GM19099 (cell line): ENCODE data around the gene ODAPH.

ENCODE experiments used
- POLR2A ChIP-seq: IDR thresholded peaks from 3 replicates; pipeline ENCODE4 v1.6.1; 2011; ENCODE audit warnings: low read depth; ENCODE audit not compliant: insufficient read length; ENCODE audit errors: extremely low read depth

ODAPH gene

DNA sequence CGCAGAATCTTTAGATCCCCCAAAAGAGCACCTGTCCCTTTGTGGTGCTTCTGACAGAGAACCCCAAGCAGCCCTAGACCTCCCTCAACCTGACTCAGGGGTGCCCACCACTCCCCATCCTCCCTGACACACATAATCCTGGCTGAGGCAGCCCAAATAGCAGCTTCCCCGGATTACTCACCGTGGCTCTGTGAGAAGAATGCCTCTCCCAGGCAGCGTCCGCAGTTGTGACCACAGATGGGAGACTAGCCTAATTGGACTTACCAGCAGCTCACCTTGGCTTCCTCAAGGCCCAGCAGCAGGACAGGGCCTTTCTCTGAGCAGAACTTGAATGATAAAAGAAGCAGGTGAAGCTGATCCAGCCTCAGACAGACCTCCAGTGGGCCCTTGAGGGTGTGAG is 10.3 kb upstream of the ODAPH start:
- no peak for TF ChIP-seq POLR2A

- TF ChIP-seq POLR2A, result no peak
These were observed 8.0 kb upstream of the ODAPH start for GRCh38 chr4:75547647-75548387.

- no peak for TF ChIP-seq POLR2A
These were observed 6.8 kb upstream of the ODAPH start for GRCh38 chr4:75549019-75549418.

DNA sequence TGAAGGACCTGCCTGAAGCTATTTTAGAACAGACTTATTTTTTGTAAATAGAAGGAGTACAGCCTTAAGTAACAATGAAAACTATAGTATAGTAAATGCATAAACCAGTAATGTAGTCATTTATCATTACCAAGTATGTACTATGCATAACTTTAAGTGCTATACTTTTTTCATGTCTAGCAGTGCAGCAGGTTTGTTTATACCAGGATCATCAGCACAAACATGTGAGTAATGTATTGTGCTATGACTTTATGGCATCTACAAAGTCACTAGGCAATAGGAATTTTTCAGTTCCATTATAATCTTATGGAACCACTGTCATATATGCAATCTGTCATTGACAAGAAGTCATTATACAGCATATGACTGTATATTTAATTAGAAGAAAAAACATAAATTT is 3.4 kb upstream of the ODAPH start:
- no peak for TF ChIP-seq POLR2A

DNA sequence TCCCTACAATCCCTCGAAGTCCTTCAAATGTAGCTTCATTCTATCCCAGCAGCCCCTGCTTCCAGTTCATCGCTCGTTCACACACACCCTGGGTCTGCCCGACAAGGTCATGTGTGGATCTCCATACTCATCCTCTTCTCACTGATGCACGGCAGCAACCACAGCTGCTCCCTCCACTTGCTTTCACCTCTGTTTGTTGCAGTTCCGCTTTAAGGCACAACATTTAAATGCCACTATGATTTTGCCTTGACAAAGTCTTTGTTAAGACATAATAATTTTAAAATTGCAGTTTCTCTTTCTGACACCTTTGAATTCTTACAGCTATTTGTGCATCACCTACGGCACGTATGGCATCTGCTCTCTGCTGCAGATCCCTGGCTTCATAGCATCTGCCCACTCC is 1.8 kb downstream of the ODAPH start:
- no peak for TF ChIP-seq POLR2A

GRCh38 chr4:75561789-75562188 is 5.9 kb downstream of the ODAPH start:
- TF ChIP-seq POLR2A, result no peak

GRCh38 chr4:75564023-75564422 is 8.2 kb downstream of the ODAPH start:
- TF ChIP-seq POLR2A, result no peak

DNA sequence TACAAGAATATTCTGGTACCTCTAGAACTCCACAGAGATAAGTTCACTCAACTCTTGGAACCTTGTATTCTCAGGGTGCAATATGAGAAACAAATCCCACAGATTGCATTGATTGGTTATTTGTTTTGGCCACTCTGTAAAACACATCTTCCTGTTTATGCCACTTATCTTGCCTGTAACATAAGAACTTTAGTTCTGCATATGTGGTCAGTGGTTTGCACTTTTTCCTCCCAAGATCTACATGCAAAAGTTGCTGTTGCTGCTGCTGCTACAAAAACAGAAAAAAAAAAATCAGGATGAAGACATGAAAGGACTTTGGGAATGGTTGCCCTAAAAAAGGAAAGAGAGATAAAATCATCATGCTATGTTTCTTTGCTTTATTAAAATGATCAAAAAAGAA is 9.6 kb downstream of the ODAPH start:
- no peak for TF ChIP-seq POLR2A

DNA sequence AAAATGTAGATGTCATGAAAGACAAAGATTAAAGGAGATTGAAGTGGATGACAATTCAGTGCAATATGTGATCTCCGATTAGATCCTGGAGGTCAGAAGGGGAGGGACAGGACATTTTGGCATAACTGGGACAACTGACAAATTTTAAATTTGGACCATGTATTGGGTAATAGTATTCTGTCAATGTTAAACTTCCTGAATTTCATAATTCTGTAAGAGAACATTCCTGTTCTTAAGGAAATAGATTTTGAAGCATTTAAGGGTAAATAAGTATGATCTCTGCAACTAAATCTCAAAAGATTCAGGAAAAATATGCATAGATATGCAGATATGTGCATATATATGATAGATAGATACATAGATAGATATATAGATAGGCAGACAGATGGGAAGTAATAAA is 11.0 kb downstream of the ODAPH start:
- no peak for TF ChIP-seq POLR2A

- TF ChIP-seq POLR2A, result no peak
These were observed 11.9 kb downstream of the ODAPH start for GRCh38 chr4:75567725-75568124.

- TF ChIP-seq POLR2A, result no peak
These were observed 28.2 kb downstream of the ODAPH start for GRCh38 chr4:75584067-75584466.

DNA sequence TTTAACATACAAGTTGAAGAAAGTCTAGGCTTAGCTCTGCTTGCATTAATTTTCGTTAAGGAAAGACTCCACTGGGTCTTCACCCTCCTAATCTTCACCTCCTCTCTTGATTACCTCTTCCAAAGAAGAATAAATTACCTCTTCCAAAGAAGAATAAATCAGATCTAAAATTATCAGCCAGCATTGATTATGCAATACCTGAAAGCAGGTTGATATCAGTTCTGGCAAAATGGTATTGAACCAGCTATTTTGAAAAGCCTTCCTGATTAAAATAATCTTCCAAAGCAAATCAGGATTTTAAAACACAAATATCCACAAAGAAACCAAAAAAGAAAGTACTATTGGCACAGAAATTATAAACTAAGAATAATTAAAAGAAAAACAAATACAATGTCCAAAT is 37.5 kb downstream of the ODAPH start:
- no peak for TF ChIP-seq POLR2A

DNA sequence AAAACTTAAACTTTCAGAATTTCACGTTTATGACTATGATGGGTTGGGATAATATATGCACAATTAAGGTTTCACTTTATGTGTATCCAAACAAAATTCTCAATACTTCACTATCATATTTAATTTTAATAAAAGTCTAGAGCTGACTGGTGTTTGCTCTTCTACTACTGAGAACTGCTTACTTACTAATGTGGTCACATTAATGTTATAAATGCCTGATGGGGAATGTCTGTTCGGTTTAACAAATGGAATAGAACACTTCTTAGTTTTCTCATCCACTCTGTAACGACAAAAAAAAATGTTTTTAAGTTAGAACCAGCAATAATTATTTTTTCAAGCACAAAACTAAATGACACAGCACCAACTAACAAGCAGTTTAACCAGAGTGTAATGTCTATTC is 40.2 kb downstream of the ODAPH start:
- no peak for TF ChIP-seq POLR2A

GRCh38 chr4:75598390-75598789 is 42.5 kb downstream of the ODAPH start:
- no peak for TF ChIP-seq POLR2A

- no peak for TF ChIP-seq POLR2A
These were observed 43.8 kb downstream of the ODAPH start for GRCh38 chr4:75599647-75600046.

DNA sequence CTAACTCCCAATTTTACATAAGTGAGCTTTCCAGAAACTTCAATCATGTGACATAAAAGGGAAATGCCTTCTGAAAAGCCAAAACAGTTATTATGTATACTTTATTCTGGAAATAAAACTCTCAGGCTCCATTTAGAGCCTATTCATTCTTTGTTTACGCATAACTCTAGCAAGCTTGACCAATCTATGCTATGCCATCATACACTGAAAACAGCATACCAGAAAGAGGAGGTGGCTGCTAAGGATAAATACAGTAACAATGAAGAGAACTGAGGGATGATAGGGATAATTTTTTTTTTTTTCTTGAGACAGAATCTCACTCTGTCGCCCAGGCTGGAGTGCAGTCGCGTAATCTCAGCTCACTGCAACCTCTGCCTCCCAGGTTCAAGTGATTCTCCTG is 50.1 kb downstream of the ODAPH start:
- no peak for TF ChIP-seq POLR2A

DNA sequence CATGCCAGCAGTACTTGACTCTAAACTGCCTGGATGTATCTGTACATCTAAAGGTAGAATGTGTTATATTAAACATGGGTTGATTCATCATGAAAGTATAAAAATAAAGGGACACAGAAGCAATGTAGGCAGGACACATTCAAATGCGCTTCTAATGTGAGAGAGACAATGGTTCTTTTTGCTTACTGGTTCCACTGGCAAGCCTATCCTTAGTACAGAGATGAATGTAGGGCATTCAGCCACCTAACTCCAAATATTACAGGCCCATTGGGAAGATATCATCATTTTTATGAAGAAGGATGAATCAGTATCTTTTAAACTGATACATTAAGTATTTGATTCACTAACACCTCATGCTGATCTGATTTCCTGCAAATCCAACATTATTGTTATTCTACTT is 56.4 kb downstream of the ODAPH start:
- no peak for TF ChIP-seq POLR2A
